ENCODE data around the gene IVL. TPM values are rescaled to one million over a fixed set of nuclear protein-coding genes. Genes with fewer than 3 reads are reported as not detected.

Gene IVL
- total RNA-seq, 1 experiment from 2014 or later = 0.55 TPM

GRCh38 chr1:152871731-152872126 lies 36.6 kb upstream of the IVL start:
- H2AFZ ChIP-seq (ENCODE audit: low read length) = no peak overlapping the region
- intact Hi-C loops (cut with micrococcal nuclease) = loop anchor here (1.0 kb wide), 3 partner anchors 55 to 352 kb away; no protein-coding TSS in a partner anchor
- no peaks in the 10 kb centered on the region for H3K9me3 ChIP-seq (ENCODE audit: low read length)
- H3K9me2 ChIP-seq (replicated peaks; ENCODE audit: low read length) = no peaks in the 10 kb centered on the region
- H3K4me3 ChIP-seq (ENCODE audit: low read length) = no peak overlapping the region
- H3F3A ChIP-seq (ENCODE audit: low read length, unreplicated experiment) = no peaks in the 10 kb centered on the region
- ChIA-PET CTCF (no interaction called here), POLR2A (ENCODE audit: unreplicated experiment) (no interaction called here)
- ATAC-seq = no peak
- H3K4me2 ChIP-seq (ENCODE audit: low read length) = no peak overlapping the region
- no peak for DNase-seq
- BruUV-seq (replicated peaks) = no TSS peak
- TF ChIP-seq CTCF (conservative IDR thresholded peaks at IDR 0.05; ENCODE audit: low read depth, low read length) = no peak
- no peak for TF ChIP-seq EZH2 (IDR thresholded peaks at IDR 0.05; ENCODE audit: low read length, unreplicated experiment)
- no peak for TF ChIP-seq EZH2phosphoT487 (IDR thresholded peaks at IDR 0.05; ENCODE audit: borderline replicate concordance, low read length)
- no peak overlapping the region for H3K9ac ChIP-seq (ENCODE audit: low read length)
- H4K20me1 ChIP-seq (ENCODE audit: low read length) = no peaks in the 10 kb centered on the region
- H3K27me3 ChIP-seq (ENCODE audit: low read length) = no peaks in the 10 kb centered on the region
- H3K36me3 ChIP-seq (ENCODE audit: low read depth, low read length) = no peaks in the 10 kb centered on the region
- peaks cover 11% of the 10 kb centered on the region for H3K4me1 ChIP-seq (ENCODE audit: insufficient read depth, low read length)
- no peak overlapping the region for H3K27ac ChIP-seq (ENCODE audit: low read length)
- no peaks in the 10 kb centered on the region for H3K79me2 ChIP-seq (ENCODE audit: low read length)

- ChIA-PET CTCF (no interaction called here), POLR2A (ENCODE audit: unreplicated experiment) (no interaction called here)
- intact Hi-C loops (cut with micrococcal nuclease) = no loop called here
- Histone ChIP-seq H3K79me2 (ENCODE audit: low read length) (no peaks in the 10 kb centered on the region), H3F3A (ENCODE audit: low read length, unreplicated experiment) (no peaks in the 10 kb centered on the region), H3K9me2 (replicated peaks; ENCODE audit: low read length) (no peaks in the 10 kb centered on the region), H3K27me3 (ENCODE audit: low read length) (no peaks in the 10 kb centered on the region), H2AFZ (ENCODE audit: low read length) (no peak overlapping the region), H3K4me1 (ENCODE audit: insufficient read depth, low read length) (peaks cover 11% of the 10 kb centered on the region), H3K27ac (ENCODE audit: low read length) (no peak overlapping the region), H3K4me2 (ENCODE audit: low read length) (peak overlapping the region; percentile 51), H4K20me1 (ENCODE audit: low read length) (no peaks in the 10 kb centered on the region), H3K9ac (ENCODE audit: low read length) (no peak overlapping the region), H3K36me3 (ENCODE audit: low read depth, low read length) (no peaks in the 10 kb centered on the region), H3K4me3 (ENCODE audit: low read length) (no peak overlapping the region), H3K9me3 (ENCODE audit: low read length) (no peaks in the 10 kb centered on the region)
- TF ChIP-seq EZH2phosphoT487 (IDR thresholded peaks at IDR 0.05; ENCODE audit: borderline replicate concordance, low read length) (no peak), CTCF (conservative IDR thresholded peaks at IDR 0.05; ENCODE audit: low read depth, low read length) (no peak), EZH2 (IDR thresholded peaks at IDR 0.05; ENCODE audit: low read length, unreplicated experiment) (no peak)
- peak; percentile 65 for DNase-seq
- peak; percentile 33; the same call in 1 of the 2 replicates for ATAC-seq
- BruUV-seq (replicated peaks) = no TSS peak
Measured at GRCh38 chr1:152873495-152873894, 34.9 kb upstream of the IVL start.

- H3K36me3 ChIP-seq (ENCODE audit: low read depth, low read length) = no peaks in the 10 kb centered on the region
- BruUV-seq (replicated peaks) = no TSS peak
- no peaks in the 10 kb centered on the region for H3K9me3 ChIP-seq (ENCODE audit: low read length)
- no peaks in the 10 kb centered on the region for H3K27me3 ChIP-seq (ENCODE audit: low read length)
- DNase-seq (no peak), ATAC-seq (no peak)
- no peak overlapping the region for H3K4me3 ChIP-seq (ENCODE audit: low read length)
- H2AFZ ChIP-seq (ENCODE audit: low read length) = no peak overlapping the region
- H3K4me2 ChIP-seq (ENCODE audit: low read length) = no peak overlapping the region
- intact Hi-C loops (cut with micrococcal nuclease) = no loop called here
- H3K27ac ChIP-seq (ENCODE audit: low read length) = no peak overlapping the region
- ChIA-PET POLR2A (ENCODE audit: unreplicated experiment) (no interaction called here), CTCF (no interaction called here)
- H3K9me2 ChIP-seq (replicated peaks; ENCODE audit: low read length) = no peaks in the 10 kb centered on the region
- H3K9ac ChIP-seq (ENCODE audit: low read length) = no peak overlapping the region
- H3K79me2 ChIP-seq (ENCODE audit: low read length) = no peaks in the 10 kb centered on the region
- H4K20me1 ChIP-seq (ENCODE audit: low read length) = no peaks in the 10 kb centered on the region
- TF ChIP-seq EZH2phosphoT487 (IDR thresholded peaks at IDR 0.05; ENCODE audit: borderline replicate concordance, low read length) (no peak), CTCF (conservative IDR thresholded peaks at IDR 0.05; ENCODE audit: low read depth, low read length) (no peak), EZH2 (IDR thresholded peaks at IDR 0.05; ENCODE audit: low read length, unreplicated experiment) (no peak)
- H3F3A ChIP-seq (ENCODE audit: low read length, unreplicated experiment) = no peaks in the 10 kb centered on the region
- H3K4me1 ChIP-seq (ENCODE audit: insufficient read depth, low read length) = peaks cover 11% of the 10 kb centered on the region
Measured at GRCh38 chr1:152876827-152877226, 31.5 kb upstream of the IVL start.

All from PC-3 (cell line).